Activated T-cell treated with anti-CD3 and anti-CD28 coated beads, Interleukin-2, amount 50 U/mL, for 24 hours (primary cell): Measurements from ENCODE around the gene PRORP.
"Not testable (repeated sequence)": the region's sequence is repeated elsewhere in the genome, so short reads cannot be mapped to it uniquely, and the experiment has no call there.

Source experiments
- DNase-seq: peaks from one replicate; pipeline ENCODE4 v3.0.0-alpha.2; 2020
- H3K27ac Mint-ChIP-seq: 2 replicates; pipeline ENCODE4 v1.8.0; 2020; ENCODE audit warnings: mild to moderate bottlenecking, mixed read lengths
- H3K27me3 Mint-ChIP-seq: 2 replicates; pipeline ENCODE4 v1.8.0; 2020; ENCODE audit warnings: mixed read lengths
- H3K36me3 Mint-ChIP-seq: 2 replicates; pipeline ENCODE4 v1.8.0; 2020; ENCODE audit warnings: low read depth, mixed read lengths
- H3K4me1 Mint-ChIP-seq: 2 replicates; pipeline ENCODE4 v1.8.0; 2020; ENCODE audit warnings: low read depth, mixed read lengths
- H3K4me3 Mint-ChIP-seq: 2 replicates; pipeline ENCODE4 v1.8.0; 2020; ENCODE audit warnings: mild to moderate bottlenecking, moderate library complexity, mixed read lengths
- H3K9me3 Mint-ChIP-seq: 2 replicates; pipeline ENCODE4 v1.8.0; 2020; ENCODE audit warnings: mixed read lengths

PRORP gene

GRCh38 chr14:35152531-35152930, 30.2 kb downstream of the PRORP start:
- H3K36me3 Mint-ChIP-seq: peaks cover 43% of the 10 kb centered on the region
- not testable (repeated sequence) for H3K9me3 Mint-ChIP-seq, H3K27me3 Mint-ChIP-seq, DNase-seq, H3K27ac Mint-ChIP-seq, H3K4me3 Mint-ChIP-seq
- H3K4me1 Mint-ChIP-seq: peaks cover 46% of the 10 kb centered on the region

GRCh38 chr14:35154016-35154415, 31.7 kb downstream of the PRORP start:
- no peak for DNase-seq
- H3K27ac Mint-ChIP-seq: no peak overlapping the region
- H3K9me3 Mint-ChIP-seq: no peaks in the 10 kb centered on the region
- H3K27me3 Mint-ChIP-seq: no peaks in the 10 kb centered on the region
- H3K4me3 Mint-ChIP-seq: no peak overlapping the region
- peaks cover 45% of the 10 kb centered on the region for H3K4me1 Mint-ChIP-seq
- H3K36me3 Mint-ChIP-seq: peaks cover 42% of the 10 kb centered on the region

GRCh38 chr14:35155962-35156361, 33.6 kb downstream of the PRORP start:
- Mint-ChIP-seq H3K4me1 (peaks cover 55% of the 10 kb centered on the region), H3K36me3 (peaks cover 46% of the 10 kb centered on the region), H3K27me3 (no peaks in the 10 kb centered on the region), H3K9me3 (no peaks in the 10 kb centered on the region), H3K27ac (peak overlapping the region; percentile 70), H3K4me3 (no peak overlapping the region)
- DNase-seq: no peak

GRCh38 chr14:35158491-35158890, 36.1 kb downstream of the PRORP start:
- no peak for DNase-seq
- H3K27ac Mint-ChIP-seq: no peak overlapping the region
- no peaks in the 10 kb centered on the region for H3K27me3 Mint-ChIP-seq
- H3K9me3 Mint-ChIP-seq: no peaks in the 10 kb centered on the region
- H3K4me1 Mint-ChIP-seq: peaks cover 69% of the 10 kb centered on the region
- H3K36me3 Mint-ChIP-seq: peaks cover 35% of the 10 kb centered on the region
- H3K4me3 Mint-ChIP-seq: no peak overlapping the region

GRCh38 chr14:35158951-35159653, 36.8 kb downstream of the PRORP start:
- Mint-ChIP-seq H3K9me3 (no peaks in the 10 kb centered on the region), H3K27ac (peak overlapping the region; percentile 79), H3K4me3 (no peak overlapping the region), H3K27me3 (no peaks in the 10 kb centered on the region), H3K36me3 (peaks cover 39% of the 10 kb centered on the region), H3K4me1 (peaks cover 65% of the 10 kb centered on the region)
- DNase-seq: no peak

- peak overlapping the region; percentile 79 for H3K27ac Mint-ChIP-seq
- peaks cover 59% of the 10 kb centered on the region for H3K4me1 Mint-ChIP-seq
- no peaks in the 10 kb centered on the region for H3K27me3 Mint-ChIP-seq
- DNase-seq: no peak
- H3K9me3 Mint-ChIP-seq: no peaks in the 10 kb centered on the region
- H3K36me3 Mint-ChIP-seq: peaks cover 45% of the 10 kb centered on the region
- H3K4me3 Mint-ChIP-seq: peak overlapping the region; percentile 18
Measured at GRCh38 chr14:35159742-35160409, 37.5 kb downstream of the PRORP start.

DNA sequence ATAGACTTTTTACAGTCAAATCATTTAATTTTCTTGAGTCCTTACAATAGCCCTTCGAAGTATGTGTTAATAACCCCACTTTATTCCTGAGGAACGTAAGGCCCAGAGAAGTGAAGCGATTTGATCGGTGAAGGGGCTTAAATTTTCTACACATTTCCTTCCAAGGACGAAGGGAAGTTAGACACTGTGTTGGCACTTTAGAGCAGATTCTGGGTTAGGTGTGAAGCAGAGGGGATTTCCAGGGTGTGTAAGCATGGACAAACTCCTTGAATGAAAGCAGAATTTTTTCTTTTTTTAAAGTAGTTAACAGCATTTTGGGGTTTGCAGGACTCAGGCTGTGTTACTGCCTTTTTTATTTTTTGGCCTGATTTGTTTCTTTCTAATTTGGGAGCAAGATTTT, 38.9 kb downstream of the PRORP start:
- Mint-ChIP-seq H3K4me1 (peaks cover 50% of the 10 kb centered on the region), H3K27me3 (no peaks in the 10 kb centered on the region), H3K36me3 (peaks cover 54% of the 10 kb centered on the region), H3K27ac (peak overlapping the region; percentile 81), H3K9me3 (no peaks in the 10 kb centered on the region), H3K4me3 (peak overlapping the region; percentile 23)
- no peak for DNase-seq

GRCh38 chr14:35163384-35163783, 41.0 kb downstream of the PRORP start:
- no peaks in the 10 kb centered on the region for H3K9me3 Mint-ChIP-seq
- H3K27me3 Mint-ChIP-seq: no peaks in the 10 kb centered on the region
- peaks cover 61% of the 10 kb centered on the region for H3K36me3 Mint-ChIP-seq
- H3K4me3 Mint-ChIP-seq: no peak overlapping the region
- no peak overlapping the region for H3K27ac Mint-ChIP-seq
- no peak for DNase-seq
- H3K4me1 Mint-ChIP-seq: peaks cover 42% of the 10 kb centered on the region

DNA sequence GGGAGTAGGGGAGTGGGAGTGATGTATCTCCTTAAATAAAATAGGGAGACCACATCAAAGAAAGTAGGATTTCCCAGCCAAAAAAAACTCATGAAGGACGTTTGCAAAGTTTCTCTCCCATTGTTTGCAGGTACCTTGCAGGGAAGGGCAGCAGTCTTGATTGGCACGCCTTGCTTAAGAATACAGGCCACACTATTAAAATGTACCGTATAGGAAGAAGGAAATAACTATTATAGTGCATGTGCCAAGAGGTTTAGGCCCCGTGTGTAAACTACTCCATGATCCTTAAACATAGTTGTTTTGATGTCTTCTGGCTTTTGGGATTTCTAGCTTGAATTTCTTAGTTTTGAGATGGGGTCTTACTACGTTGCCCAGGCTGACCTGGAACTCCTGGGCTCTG, 42.5 kb downstream of the PRORP start:
- Mint-ChIP-seq H3K27me3 (no peaks in the 10 kb centered on the region), H3K36me3 (peaks cover 59% of the 10 kb centered on the region), H3K9me3 (no peaks in the 10 kb centered on the region), H3K27ac (no peak overlapping the region), H3K4me3 (no peak overlapping the region), H3K4me1 (peaks cover 33% of the 10 kb centered on the region)
- DNase-seq: no peak

DNA sequence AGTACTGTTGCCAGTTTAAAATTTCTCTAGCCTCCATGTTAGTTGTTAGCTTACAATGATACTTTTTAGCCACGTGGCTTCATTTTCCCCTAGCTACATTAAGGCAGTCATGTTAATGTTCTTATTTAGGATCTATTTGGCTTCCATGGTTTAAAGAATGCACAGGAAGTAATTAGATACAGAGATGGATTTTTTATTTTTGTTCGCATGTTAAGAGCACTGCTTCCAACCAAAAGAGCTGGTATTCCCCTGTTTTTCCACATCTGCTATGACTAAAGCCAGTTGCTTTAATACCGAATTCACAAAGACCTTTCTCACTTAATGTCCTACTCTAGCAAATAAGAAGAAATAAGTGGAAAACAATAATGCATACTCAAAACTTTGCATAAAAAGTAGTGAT, 45.1 kb downstream of the PRORP start:
- H3K4me1 Mint-ChIP-seq: peaks cover 8% of the 10 kb centered on the region
- H3K4me3 Mint-ChIP-seq: no peak overlapping the region
- H3K27ac Mint-ChIP-seq: no peak overlapping the region
- H3K36me3 Mint-ChIP-seq: peaks cover 64% of the 10 kb centered on the region
- H3K9me3 Mint-ChIP-seq: no peaks in the 10 kb centered on the region
- no peaks in the 10 kb centered on the region for H3K27me3 Mint-ChIP-seq
- DNase-seq: no peak
